GM12872 (cell line): Measurements from ENCODE around the gene ZNF737.

Experiments used
- TF ChIP-seq, protein P1 (sequence below): IDR thresholded peaks from 3 replicates; pipeline ENCODE4 v1.5.1; 2011; ENCODE audit warnings: low read depth, mild to moderate bottlenecking, low read length, moderate library complexity; ENCODE audit not compliant: insufficient read depth

The ZNF737 gene

DNA sequence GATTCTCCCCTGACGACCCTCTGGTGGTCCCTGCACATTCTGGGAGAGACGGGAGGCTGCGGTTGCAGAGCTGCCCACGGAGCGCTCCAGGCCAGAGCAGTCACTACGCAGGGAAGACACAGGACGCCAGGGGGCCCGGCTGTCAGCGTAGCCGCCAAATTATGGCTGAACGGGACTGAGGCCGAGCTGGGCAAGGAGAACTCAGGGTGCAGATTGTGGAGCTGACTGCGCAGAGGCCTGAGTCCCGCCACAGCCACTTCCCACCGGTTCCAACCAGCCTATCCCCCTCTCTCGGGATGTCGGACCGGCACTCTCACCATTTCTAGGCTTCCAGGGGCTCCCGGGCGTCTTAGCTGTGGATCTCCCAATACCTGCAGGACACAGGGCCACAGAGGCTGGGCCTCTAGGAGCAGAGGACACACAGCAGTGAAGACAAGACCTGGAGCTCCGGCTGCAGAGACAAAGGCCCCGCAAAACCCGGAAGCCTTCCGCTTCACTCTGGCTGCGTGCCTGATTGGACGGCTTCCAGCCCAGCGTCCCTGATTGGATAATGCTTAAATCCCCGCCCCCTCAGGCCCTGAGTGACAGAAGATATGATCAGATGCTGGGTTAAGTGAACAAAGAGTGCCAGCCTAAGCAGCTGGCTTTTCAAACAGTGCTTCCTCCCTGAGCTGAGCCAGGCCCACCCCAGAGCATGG is at the start of gene ZNF737:
Gene ZNF737, minus strand, starts transcription at position 461 of the 698 bp plus-strand sequence. Its CDS starts 141 bp downstream, at position 320.
- TF ChIP-seq, protein P1, sequence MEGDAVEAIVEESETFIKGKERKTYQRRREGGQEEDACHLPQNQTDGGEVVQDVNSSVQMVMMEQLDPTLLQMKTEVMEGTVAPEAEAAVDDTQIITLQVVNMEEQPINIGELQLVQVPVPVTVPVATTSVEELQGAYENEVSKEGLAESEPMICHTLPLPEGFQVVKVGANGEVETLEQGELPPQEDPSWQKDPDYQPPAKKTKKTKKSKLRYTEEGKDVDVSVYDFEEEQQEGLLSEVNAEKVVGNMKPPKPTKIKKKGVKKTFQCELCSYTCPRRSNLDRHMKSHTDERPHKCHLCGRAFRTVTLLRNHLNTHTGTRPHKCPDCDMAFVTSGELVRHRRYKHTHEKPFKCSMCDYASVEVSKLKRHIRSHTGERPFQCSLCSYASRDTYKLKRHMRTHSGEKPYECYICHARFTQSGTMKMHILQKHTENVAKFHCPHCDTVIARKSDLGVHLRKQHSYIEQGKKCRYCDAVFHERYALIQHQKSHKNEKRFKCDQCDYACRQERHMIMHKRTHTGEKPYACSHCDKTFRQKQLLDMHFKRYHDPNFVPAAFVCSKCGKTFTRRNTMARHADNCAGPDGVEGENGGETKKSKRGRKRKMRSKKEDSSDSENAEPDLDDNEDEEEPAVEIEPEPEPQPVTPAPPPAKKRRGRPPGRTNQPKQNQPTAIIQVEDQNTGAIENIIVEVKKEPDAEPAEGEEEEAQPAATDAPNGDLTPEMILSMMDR, result peak; percentile 27; the same call in 1 of the 3 replicates

DNA sequence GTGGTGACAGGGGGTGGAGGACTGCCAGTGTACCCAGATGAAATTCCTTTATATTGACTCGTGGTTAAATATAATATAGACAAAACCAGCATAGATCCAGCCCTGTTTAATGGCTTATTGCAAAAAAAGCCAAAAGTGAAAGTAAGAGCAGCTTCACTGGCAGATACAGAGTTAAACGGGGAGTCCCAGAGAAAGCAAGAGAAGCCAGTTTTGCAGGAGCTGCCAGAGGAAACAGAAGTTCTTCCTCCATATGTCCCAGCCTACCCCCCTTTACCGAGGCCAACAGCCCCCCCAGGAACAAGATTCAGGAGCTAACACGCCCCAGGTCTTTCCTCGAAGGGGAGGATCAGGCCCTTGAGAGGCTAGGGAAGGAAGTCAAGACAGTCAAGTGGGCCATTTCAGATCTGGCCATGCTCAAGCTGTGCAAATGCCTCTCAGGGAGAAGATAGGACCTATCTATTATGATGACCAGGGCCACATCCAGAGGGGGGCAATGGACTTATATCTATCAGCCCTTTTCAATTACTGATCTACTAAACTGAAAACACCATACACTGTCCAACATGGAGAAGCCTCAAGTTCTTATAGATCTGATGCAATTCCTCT is 47.2 kb upstream of the ZNF737 start:
- TF ChIP-seq, protein P1, result no peak

DNA sequence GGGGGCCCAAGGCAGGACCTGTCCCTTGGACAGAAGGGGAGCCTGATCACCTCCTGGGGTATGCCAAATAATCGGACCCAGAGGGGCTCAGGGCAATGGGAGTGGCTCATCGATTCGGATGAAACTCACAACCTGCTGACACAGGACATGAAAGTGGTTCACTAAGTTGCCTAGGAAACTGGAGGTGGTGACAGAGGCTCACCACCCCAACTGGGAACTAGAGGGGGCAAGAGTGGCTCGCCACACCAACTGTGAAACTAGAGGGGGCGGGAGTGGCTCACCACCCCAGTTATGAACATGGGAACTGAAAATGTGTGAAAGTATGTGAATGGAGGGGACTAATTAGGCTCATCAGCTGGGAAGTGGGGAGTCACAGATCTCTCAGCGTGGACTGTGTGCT is 46.3 kb upstream of the ZNF737 start:
- TF ChIP-seq, protein P1, result no peak

DNA sequence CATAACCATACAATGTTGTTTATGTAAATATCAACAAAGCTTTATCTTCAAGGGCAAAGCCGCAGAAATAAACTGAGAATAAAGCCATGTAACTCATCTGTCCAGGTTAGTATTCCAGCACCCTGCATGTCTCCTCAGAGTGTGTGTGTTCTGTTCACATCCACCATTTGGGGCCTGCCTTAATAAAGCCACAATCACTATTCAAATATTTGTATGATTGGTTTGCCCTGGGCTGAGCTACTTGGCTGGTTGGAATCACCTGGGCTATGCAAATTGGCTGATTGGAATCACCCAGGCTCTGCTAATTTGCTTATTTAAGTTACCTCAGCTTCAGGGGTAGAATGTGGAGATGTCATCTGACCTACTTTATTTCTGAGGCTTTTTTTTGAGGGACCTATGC is 42.4 kb upstream of the ZNF737 start:
- TF ChIP-seq, protein P1, result no peak

DNA sequence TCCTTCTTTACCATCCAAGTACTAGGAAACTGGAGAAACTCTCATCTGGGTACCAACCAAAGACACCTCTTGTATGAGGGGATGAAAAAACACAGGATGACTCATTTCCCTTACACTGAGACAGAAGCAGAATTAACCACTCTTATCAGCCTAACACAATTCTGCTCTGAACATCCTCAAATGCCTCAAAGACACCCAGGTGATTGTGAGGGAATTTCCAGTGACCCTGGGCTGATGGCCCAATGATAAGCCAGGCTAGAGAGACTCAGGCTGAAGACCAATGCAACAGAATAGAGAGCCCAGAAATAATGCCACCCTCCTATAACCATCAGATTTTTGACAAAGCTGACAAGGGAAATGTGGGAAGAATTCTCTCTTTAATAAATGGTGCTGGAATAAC is 7.0 kb downstream of the ZNF737 start:
- TF ChIP-seq, protein P1, result no peak

DNA sequence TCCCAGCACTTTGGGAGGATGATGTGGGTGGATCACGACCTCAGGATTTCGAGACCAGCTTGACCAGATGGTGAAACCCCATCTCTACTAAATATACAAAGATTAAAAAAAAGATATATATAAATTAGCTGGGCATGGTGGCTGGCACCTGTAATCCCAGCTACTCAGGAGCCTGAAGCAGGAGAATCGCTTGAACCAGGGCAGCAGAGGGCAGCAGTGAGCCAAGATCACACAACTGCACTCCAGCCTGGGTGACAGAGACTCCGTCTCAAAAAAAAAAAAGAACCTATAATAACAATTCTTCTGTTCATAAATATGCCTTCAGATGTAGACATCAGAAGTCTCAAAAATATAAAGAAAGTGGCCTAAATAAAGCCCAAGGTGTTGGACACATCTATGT is 7.6 kb downstream of the ZNF737 start:
- TF ChIP-seq, protein P1, result peak; percentile 11; the same call in 1 of the 3 replicates

DNA sequence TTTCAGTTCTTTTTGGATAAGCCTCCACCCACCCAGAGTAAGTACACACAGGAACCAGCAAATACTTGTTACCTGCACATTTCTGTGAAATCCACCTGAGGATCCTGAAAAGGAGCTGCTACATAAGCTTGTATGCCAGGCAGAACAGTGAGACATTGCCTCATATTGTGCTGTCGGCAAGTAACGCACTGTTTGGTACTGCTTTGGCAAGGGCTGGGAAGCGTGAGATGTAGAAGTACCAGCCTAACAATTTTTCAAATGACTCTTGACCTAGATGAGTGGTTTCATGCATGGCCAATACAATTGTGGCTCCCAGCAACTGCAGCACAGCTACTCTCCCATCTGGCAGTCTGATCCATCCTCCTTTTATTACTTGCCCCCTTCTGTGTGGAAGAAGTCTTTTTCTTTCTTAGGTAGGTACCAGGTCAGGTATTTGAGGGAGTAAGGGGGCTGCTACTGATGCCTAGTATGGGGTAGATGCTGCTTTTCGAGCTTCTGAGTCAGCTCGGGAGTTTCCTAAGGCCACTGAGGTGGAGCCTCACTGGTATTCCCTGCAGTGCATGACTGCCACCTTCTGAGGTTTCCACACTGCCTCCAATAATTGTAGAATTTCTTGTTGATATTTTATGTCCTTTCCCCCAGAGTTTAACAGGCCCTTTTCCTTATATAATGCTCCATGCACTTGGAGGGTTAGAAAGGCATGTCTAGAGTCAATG is 52.2 kb downstream of the ZNF737 start:
- TF ChIP-seq, protein P1, result no peak
